Panc1 (cell line): ENCODE results near the gene NET1. TPM values are rescaled to one million over a fixed set of nuclear protein-coding genes. Genes with fewer than 3 reads are reported as not detected.

Source experiments
- ATAC-seq: fragments of 200-7000 bp; cut with Tn5 transposase; 2 replicates; pipeline ENCODE4 v1.9.1; 2020; ENCODE audit warnings: mild to moderate bottlenecking, moderate library complexity
- BruUV-seq: library from RNA; stranded (reverse); fragments of 400-500 nt; replicated peaks from 2 replicates; lab custom pipeline; 2021; lab: Mats Ljungman, UMichigan
- CTCF ChIA-PET: fragments of 300-600 bp; sonication (Branson Sonifier 250); formaldehyde crosslinking; loops from one replicate; lab custom pipeline; 2022; ENCODE audit warnings: antibody characterized with exemption; lab: Charles Lee
- POLR2A ChIA-PET: fragments of 300-600 bp; sonication (Branson Sonifier 250); formaldehyde crosslinking; loops from one replicate; lab custom pipeline; 2022; ENCODE audit warnings: antibody characterized with exemption; lab: Charles Lee
- DNase-seq: peaks from one replicate; pipeline ENCODE4 v3.0.0-alpha.2; 2010; ENCODE audit warnings: low read depth, low spot score
- H3K27ac ChIP-seq: 2 replicates; pipeline ENCODE4 v1.5.1; 2011; ENCODE audit warnings: mild to moderate bottlenecking, low read length, inconsistent platforms
- H3K27me3 ChIP-seq: fragments of 200-500 bp; sonication (Bioruptor generic); 2 replicates; pipeline ENCODE4 v1.6.0; 2014; ENCODE audit warnings: low read length, inconsistent platforms; ENCODE audit not compliant: control insufficient read depth, insufficient read depth
- H3K36me3 ChIP-seq: fragments of 200-500 bp; sonication (Bioruptor generic); 2 replicates; pipeline ENCODE4 v1.5.1; 2014; ENCODE audit warnings: inconsistent platforms, mild to moderate bottlenecking, low read length, moderate library complexity; ENCODE audit not compliant: control insufficient read depth, insufficient read depth
- H3K4me1 ChIP-seq: 2 replicates; pipeline ENCODE4 v1.5.1; 2011; ENCODE audit warnings: inconsistent platforms, mild to moderate bottlenecking, low read length, moderate library complexity; ENCODE audit not compliant: control insufficient read depth, insufficient read depth
- H3K4me3 ChIP-seq, 2 experiments: 2 replicates each; pipeline ENCODE4 v1.5.1; 2011 to 2012; ENCODE audit warnings: low read depth in 2 of 2, low read length in 2 of 2, mild to moderate bottlenecking in 2 of 2, inconsistent platforms in 1 of 2, moderate library complexity in 1 of 2
- H3K9me3 ChIP-seq: fragments of 200-500 bp; sonication (Bioruptor generic); 2 replicates; pipeline ENCODE4 v1.5.1; 2014; ENCODE audit warnings: low read depth, mild to moderate bottlenecking, inconsistent platforms, low read length, moderate library complexity; ENCODE audit not compliant: control insufficient read depth, insufficient read depth
- POLR2AphosphoS5 ChIP-seq: IDR thresholded peaks from 2 replicates; pipeline ENCODE4 v1.6.1; 2012; ENCODE audit warnings: mild to moderate bottlenecking, low read depth, low read length, moderate library complexity
- SIN3A ChIP-seq: IDR thresholded peaks from 2 replicates; pipeline ENCODE4 v1.6.1; 2012; ENCODE audit warnings: low read depth, mild to moderate bottlenecking, low read length, moderate library complexity, borderline replicate concordance; ENCODE audit not compliant: insufficient read depth
- TCF7L2 ChIP-seq: IDR thresholded peaks from 2 replicates; pipeline ENCODE4 v1.6.1; 2011; ENCODE audit warnings: mild to moderate bottlenecking, low read depth, low read length, inconsistent platforms
- in situ Hi-C: cut with HindIII; loops from 2 replicates; pipeline ENCODE4 v1.10.0; 2016; ENCODE audit warnings: low sequenced_read_pairs, low pct_unique_long_range_greater_than_20kb
- intact Hi-C: fragments of 100-400 bp; cut with micrococcal nuclease; formaldehyde crosslinking; loops from one replicate; pipeline ENCODE4 v1.10.0; 2022; ENCODE audit not compliant: unreplicated experiment
- total RNA-seq: library from RNA; stranded (reverse); gene quantifications from one replicate; pipeline ENCODE4 v1.2.1, GENCODE V29; 2021; ENCODE audit not compliant: unreplicated experiment
- TF ChIP-seq, protein P1 (sequence below), 2 experiments: IDR thresholded peaks; 2 replicates each; pipeline ENCODE4 v1.6.1; 2011 to 2012; ENCODE audit warnings: low read depth in 2 of 2, control low read depth in 1 of 2, low read length in 1 of 2, mild to moderate bottlenecking in 1 of 2, moderate library complexity in 1 of 2; ENCODE audit not compliant: insufficient read depth in 1 of 2
- TF ChIP-seq, protein P2 (sequence below): fragments of 450-650 bp; IDR thresholded peaks from 2 replicates; pipeline ENCODE4 v1.5.1; 2017; ENCODE audit warnings: mild to moderate bottlenecking

Gene NET1
- total RNA-seq, 1 experiment from 2014 or later = 28.6 TPM

DNA sequence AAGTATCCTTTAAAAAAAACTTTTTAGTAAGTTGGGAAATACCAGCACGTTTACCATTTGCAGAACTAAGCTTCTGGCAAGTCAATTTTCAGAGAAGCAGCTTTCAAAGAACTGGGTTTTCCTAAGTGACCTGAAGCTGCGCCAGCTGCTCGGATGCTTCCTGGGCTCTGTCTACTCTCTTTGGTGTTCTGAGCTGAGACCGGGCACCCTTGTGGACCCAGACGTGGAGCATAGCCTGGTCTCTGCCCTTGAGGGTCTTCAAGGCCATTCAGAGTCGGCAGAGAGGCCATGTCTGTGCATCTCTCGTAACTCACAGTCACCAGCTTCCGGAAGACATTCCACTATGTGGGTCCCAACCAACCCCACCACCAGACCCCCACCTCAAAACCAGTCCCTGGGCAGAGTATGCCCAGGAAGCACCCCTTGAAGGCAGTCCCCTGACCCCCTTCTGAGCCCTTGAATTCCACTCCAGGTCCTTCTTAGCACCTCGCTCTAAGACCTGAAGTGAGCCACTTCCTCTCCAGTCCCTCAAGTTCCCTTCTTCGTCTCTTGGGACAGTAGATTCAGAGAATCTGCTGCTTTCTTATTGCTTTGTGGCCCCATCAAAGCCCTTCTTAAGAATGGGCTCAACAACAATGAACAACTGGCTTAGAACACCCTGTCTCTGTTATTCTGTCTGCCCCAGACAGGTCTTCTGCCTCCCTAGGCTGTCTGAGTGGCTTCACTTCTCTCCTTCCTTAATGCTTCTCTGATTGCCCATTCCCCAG lies 78.5 kb downstream of the NET1 start:
- no TSS peak for BruUV-seq
- no peaks in the 10 kb centered on the region for H3K27me3 ChIP-seq
- CTCF ChIA-PET = no interaction called here
- no peak for TF ChIP-seq SIN3A
- TF ChIP-seq TCF7L2 = no peak
- TF ChIP-seq POLR2AphosphoS5 = no peak
- TF ChIP-seq, protein P1, sequence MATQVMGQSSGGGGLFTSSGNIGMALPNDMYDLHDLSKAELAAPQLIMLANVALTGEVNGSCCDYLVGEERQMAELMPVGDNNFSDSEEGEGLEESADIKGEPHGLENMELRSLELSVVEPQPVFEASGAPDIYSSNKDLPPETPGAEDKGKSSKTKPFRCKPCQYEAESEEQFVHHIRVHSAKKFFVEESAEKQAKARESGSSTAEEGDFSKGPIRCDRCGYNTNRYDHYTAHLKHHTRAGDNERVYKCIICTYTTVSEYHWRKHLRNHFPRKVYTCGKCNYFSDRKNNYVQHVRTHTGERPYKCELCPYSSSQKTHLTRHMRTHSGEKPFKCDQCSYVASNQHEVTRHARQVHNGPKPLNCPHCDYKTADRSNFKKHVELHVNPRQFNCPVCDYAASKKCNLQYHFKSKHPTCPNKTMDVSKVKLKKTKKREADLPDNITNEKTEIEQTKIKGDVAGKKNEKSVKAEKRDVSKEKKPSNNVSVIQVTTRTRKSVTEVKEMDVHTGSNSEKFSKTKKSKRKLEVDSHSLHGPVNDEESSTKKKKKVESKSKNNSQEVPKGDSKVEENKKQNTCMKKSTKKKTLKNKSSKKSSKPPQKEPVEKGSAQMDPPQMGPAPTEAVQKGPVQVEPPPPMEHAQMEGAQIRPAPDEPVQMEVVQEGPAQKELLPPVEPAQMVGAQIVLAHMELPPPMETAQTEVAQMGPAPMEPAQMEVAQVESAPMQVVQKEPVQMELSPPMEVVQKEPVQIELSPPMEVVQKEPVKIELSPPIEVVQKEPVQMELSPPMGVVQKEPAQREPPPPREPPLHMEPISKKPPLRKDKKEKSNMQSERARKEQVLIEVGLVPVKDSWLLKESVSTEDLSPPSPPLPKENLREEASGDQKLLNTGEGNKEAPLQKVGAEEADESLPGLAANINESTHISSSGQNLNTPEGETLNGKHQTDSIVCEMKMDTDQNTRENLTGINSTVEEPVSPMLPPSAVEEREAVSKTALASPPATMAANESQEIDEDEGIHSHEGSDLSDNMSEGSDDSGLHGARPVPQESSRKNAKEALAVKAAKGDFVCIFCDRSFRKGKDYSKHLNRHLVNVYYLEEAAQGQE (IDR thresholded peaks at IDR 0.05; ENCODE audit: insufficient read depth in 1 of 2, low read depth in 2 of 2, low read length in 1 of 2) = no peak
- no peaks in the 10 kb centered on the region for H3K4me1 ChIP-seq
- intact Hi-C loops (no loop called here), in situ Hi-C loops (no loop called here)
- no peaks in the 10 kb centered on the region for H3K9me3 ChIP-seq
- ATAC-seq = no peak
- POLR2A ChIA-PET = no interaction called here
- no peak for DNase-seq
- no peaks in the 10 kb centered on the region for H3K36me3 ChIP-seq
- H3K4me3 ChIP-seq = no peak overlapping the region
- no peak overlapping the region for H3K27ac ChIP-seq

DNA sequence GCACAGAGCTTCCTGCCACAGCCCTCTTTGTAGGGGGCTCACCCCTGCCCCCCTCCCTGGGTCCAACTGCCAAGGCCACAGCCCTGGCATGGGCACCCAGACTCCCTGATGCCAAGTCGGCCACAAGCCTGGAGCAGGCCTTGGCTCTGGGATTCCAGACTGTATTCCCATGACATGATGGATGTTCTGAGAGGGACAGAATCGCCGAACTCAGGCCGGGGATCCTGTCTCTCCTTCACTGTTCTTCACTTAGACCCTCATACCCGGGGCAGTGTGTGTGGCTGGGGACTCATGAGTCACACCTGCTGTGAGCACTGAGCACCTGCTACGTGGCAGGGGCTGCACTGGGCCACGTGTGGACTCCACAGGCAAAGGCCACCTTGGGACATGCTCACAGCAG lies 79.1 kb downstream of the NET1 start:
- no peaks in the 10 kb centered on the region for H3K36me3 ChIP-seq
- no peaks in the 10 kb centered on the region for H3K4me1 ChIP-seq
- intact Hi-C loops (no loop called here), in situ Hi-C loops (no loop called here)
- no peak for ATAC-seq
- H3K27ac ChIP-seq = no peak overlapping the region
- no peaks in the 10 kb centered on the region for H3K9me3 ChIP-seq
- no peaks in the 10 kb centered on the region for H3K27me3 ChIP-seq
- TF ChIP-seq TCF7L2 (no peak), SIN3A (no peak), POLR2AphosphoS5 (no peak)
- TF ChIP-seq, protein P1 (IDR thresholded peaks at IDR 0.05; ENCODE audit: insufficient read depth in 1 of 2, low read depth in 2 of 2, low read length in 1 of 2) = no peak
- TF ChIP-seq, protein P2, sequence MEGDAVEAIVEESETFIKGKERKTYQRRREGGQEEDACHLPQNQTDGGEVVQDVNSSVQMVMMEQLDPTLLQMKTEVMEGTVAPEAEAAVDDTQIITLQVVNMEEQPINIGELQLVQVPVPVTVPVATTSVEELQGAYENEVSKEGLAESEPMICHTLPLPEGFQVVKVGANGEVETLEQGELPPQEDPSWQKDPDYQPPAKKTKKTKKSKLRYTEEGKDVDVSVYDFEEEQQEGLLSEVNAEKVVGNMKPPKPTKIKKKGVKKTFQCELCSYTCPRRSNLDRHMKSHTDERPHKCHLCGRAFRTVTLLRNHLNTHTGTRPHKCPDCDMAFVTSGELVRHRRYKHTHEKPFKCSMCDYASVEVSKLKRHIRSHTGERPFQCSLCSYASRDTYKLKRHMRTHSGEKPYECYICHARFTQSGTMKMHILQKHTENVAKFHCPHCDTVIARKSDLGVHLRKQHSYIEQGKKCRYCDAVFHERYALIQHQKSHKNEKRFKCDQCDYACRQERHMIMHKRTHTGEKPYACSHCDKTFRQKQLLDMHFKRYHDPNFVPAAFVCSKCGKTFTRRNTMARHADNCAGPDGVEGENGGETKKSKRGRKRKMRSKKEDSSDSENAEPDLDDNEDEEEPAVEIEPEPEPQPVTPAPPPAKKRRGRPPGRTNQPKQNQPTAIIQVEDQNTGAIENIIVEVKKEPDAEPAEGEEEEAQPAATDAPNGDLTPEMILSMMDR = no peak
- no TSS peak for BruUV-seq
- CTCF ChIA-PET = no interaction called here
- POLR2A ChIA-PET = no interaction called here
- no peak overlapping the region for H3K4me3 ChIP-seq
- DNase-seq = no peak
